ENCODE measurements around the gene SPTLC3. TPM values are rescaled to one million over a fixed set of nuclear protein-coding genes. Genes with fewer than 3 reads are reported as not detected.

Gene SPTLC3
- total and polyA plus RNA-seq, 2 donors = 3.4 to 3.8 TPM

GRCh38 chr20:13110796-13111195, 102.0 kb downstream of the SPTLC3 start:
- 99% methylated on average over 2 of the region's 2 CpGs for whole genome bisulfite sequencing
- no peaks in the 10 kb centered on the region for H3K36me3 ChIP-seq (ENCODE audit: control insufficient read depth in 2 of 2, insufficient read depth in 2 of 2, low read length in 1 of 2)
- H3K4me1 ChIP-seq (ENCODE audit: control insufficient read depth in 2 of 2, insufficient read depth in 2 of 2, low read length in 2 of 2) = no peaks in the 10 kb centered on the region

GRCh38 chr20:13111249-13111911, 102.6 kb downstream of the SPTLC3 start:
- no peaks in the 10 kb centered on the region for H3K9me3 ChIP-seq (ENCODE audit: control insufficient read depth in 2 of 2, insufficient read depth in 1 of 2, low read length in 1 of 2)
- no peak for DNase-seq (ENCODE audit: low read depth in 6 of 9, low spot score in 9 of 9)
- H3K4me1 ChIP-seq (ENCODE audit: control insufficient read depth in 2 of 2, insufficient read depth in 2 of 2, low read length in 2 of 2) = no peaks in the 10 kb centered on the region
- WGBS = 94% methylated on average over 5 of the region's 5 CpGs
- H3K36me3 ChIP-seq (ENCODE audit: control insufficient read depth in 2 of 2, insufficient read depth in 2 of 2, low read length in 1 of 2) = no peaks in the 10 kb centered on the region
- H3K27me3 ChIP-seq (ENCODE audit: control insufficient read depth in 2 of 2, insufficient read depth in 1 of 2, low read length in 1 of 2) = no peaks in the 10 kb centered on the region
- no peak overlapping the region for H3K27ac ChIP-seq (ENCODE audit: low read depth in 1 of 2, low read length in 1 of 2)
- H3K4me3 ChIP-seq (ENCODE audit: low read length in 2 of 2) = no peak overlapping the region

More at GRCh38 chr20:13110796-13111195, 102.0 kb downstream of the SPTLC3 start:
- DNase-seq (ENCODE audit: low read depth in 6 of 9, low spot score in 9 of 9) = no peak
- H3K9me3 ChIP-seq (ENCODE audit: control insufficient read depth in 2 of 2, insufficient read depth in 1 of 2, low read length in 1 of 2) = no peaks in the 10 kb centered on the region
- no peak overlapping the region for H3K4me3 ChIP-seq (ENCODE audit: low read length in 2 of 2)
- no peaks in the 10 kb centered on the region for H3K27me3 ChIP-seq (ENCODE audit: control insufficient read depth in 2 of 2, insufficient read depth in 1 of 2, low read length in 1 of 2)
- no peak overlapping the region for H3K27ac ChIP-seq (ENCODE audit: low read depth in 1 of 2, low read length in 1 of 2)

GRCh38 chr20:13113731-13114130, 105.0 kb downstream of the SPTLC3 start:
- H3K4me1 ChIP-seq (ENCODE audit: control insufficient read depth in 2 of 2, insufficient read depth in 2 of 2, low read length in 2 of 2) = no peaks in the 10 kb centered on the region
- H3K9me3 ChIP-seq (ENCODE audit: control insufficient read depth in 2 of 2, insufficient read depth in 1 of 2, low read length in 1 of 2) = no peaks in the 10 kb centered on the region
- no peaks in the 10 kb centered on the region for H3K27me3 ChIP-seq (ENCODE audit: control insufficient read depth in 2 of 2, insufficient read depth in 1 of 2, low read length in 1 of 2)
- WGBS = 99% methylated on average over 3 of the region's 3 CpGs
- no peak overlapping the region for H3K27ac ChIP-seq (ENCODE audit: low read depth in 1 of 2, low read length in 1 of 2)
- H3K36me3 ChIP-seq (ENCODE audit: control insufficient read depth in 2 of 2, insufficient read depth in 2 of 2, low read length in 1 of 2) = no peaks in the 10 kb centered on the region
- DNase-seq (ENCODE audit: low read depth in 6 of 9, low spot score in 9 of 9) = no peak
- no peak overlapping the region for H3K4me3 ChIP-seq (ENCODE audit: low read length in 2 of 2)

GRCh38 chr20:13117200-13117599, 108.4 kb downstream of the SPTLC3 start:
- 96% methylated on average over 2 of the region's 2 CpGs for WGBS
- H3K9me3 ChIP-seq (ENCODE audit: control insufficient read depth in 2 of 2, insufficient read depth in 1 of 2, low read length in 1 of 2) = no peaks in the 10 kb centered on the region
- H3K27me3 ChIP-seq (ENCODE audit: control insufficient read depth in 2 of 2, insufficient read depth in 1 of 2, low read length in 1 of 2) = no peaks in the 10 kb centered on the region
- no peaks in the 10 kb centered on the region for H3K4me1 ChIP-seq (ENCODE audit: control insufficient read depth in 2 of 2, insufficient read depth in 2 of 2, low read length in 2 of 2)
- no peak for DNase-seq (ENCODE audit: low read depth in 6 of 9, low spot score in 9 of 9)
- H3K27ac ChIP-seq (ENCODE audit: low read depth in 1 of 2, low read length in 1 of 2) = no peak overlapping the region
- no peak overlapping the region for H3K4me3 ChIP-seq (ENCODE audit: low read length in 2 of 2)
- no peaks in the 10 kb centered on the region for H3K36me3 ChIP-seq (ENCODE audit: control insufficient read depth in 2 of 2, insufficient read depth in 2 of 2, low read length in 1 of 2)

- no peak for DNase-seq (ENCODE audit: low read depth in 6 of 9, low spot score in 9 of 9)
- H3K4me1 ChIP-seq (ENCODE audit: control insufficient read depth in 2 of 2, insufficient read depth in 2 of 2, low read length in 2 of 2) = no peaks in the 10 kb centered on the region
- no peaks in the 10 kb centered on the region for H3K9me3 ChIP-seq (ENCODE audit: control insufficient read depth in 2 of 2, insufficient read depth in 1 of 2, low read length in 1 of 2)
- H3K27me3 ChIP-seq (ENCODE audit: control insufficient read depth in 2 of 2, insufficient read depth in 1 of 2, low read length in 1 of 2) = no peaks in the 10 kb centered on the region
- H3K27ac ChIP-seq (ENCODE audit: low read depth in 1 of 2, low read length in 1 of 2) = no peak overlapping the region
- H3K36me3 ChIP-seq (ENCODE audit: control insufficient read depth in 2 of 2, insufficient read depth in 2 of 2, low read length in 1 of 2) = no peaks in the 10 kb centered on the region
- WGBS = 93% methylated on average over 1 of the region's 1 CpG
- no peak overlapping the region for H3K4me3 ChIP-seq (ENCODE audit: low read length in 2 of 2)
Observed at GRCh38 chr20:13118676-13119075, 109.9 kb downstream of the SPTLC3 start.

- H3K27ac ChIP-seq (ENCODE audit: low read depth in 1 of 2, low read length in 1 of 2) = no peak overlapping the region
- H3K9me3 ChIP-seq (ENCODE audit: control insufficient read depth in 2 of 2, insufficient read depth in 1 of 2, low read length in 1 of 2) = no peaks in the 10 kb centered on the region
- H3K36me3 ChIP-seq (ENCODE audit: control insufficient read depth in 2 of 2, insufficient read depth in 2 of 2, low read length in 1 of 2) = no peaks in the 10 kb centered on the region
- DNase-seq (ENCODE audit: low read depth in 6 of 9, low spot score in 9 of 9) = peak; percentile 38 to 87 (median 65)
- no peaks in the 10 kb centered on the region for H3K4me1 ChIP-seq (ENCODE audit: control insufficient read depth in 2 of 2, insufficient read depth in 2 of 2, low read length in 2 of 2)
- H3K4me3 ChIP-seq (ENCODE audit: low read length in 2 of 2) = no peak overlapping the region
- 27% methylated on average over 6 of the region's 6 CpGs for WGBS
- no peaks in the 10 kb centered on the region for H3K27me3 ChIP-seq (ENCODE audit: control insufficient read depth in 2 of 2, insufficient read depth in 1 of 2, low read length in 1 of 2)
Observed at GRCh38 chr20:13119583-13119982, 110.8 kb downstream of the SPTLC3 start.

GRCh38 chr20:13120471-13120870, 111.7 kb downstream of the SPTLC3 start:
- DNase-seq (ENCODE audit: low read depth in 6 of 9, low spot score in 9 of 9) = no peak
- Histone ChIP-seq H3K27me3 (ENCODE audit: control insufficient read depth in 2 of 2, insufficient read depth in 1 of 2, low read length in 1 of 2) (no peaks in the 10 kb centered on the region), H3K27ac (ENCODE audit: low read depth in 1 of 2, low read length in 1 of 2) (no peak overlapping the region), H3K4me1 (ENCODE audit: control insufficient read depth in 2 of 2, insufficient read depth in 2 of 2, low read length in 2 of 2) (no peaks in the 10 kb centered on the region), H3K4me3 (ENCODE audit: low read length in 2 of 2) (no peak overlapping the region), H3K9me3 (ENCODE audit: control insufficient read depth in 2 of 2, insufficient read depth in 1 of 2, low read length in 1 of 2) (no peaks in the 10 kb centered on the region), H3K36me3 (ENCODE audit: control insufficient read depth in 2 of 2, insufficient read depth in 2 of 2, low read length in 1 of 2) (no peaks in the 10 kb centered on the region)
- WGBS = 89% methylated on average over 1 of the region's 1 CpG

- H3K9me3 ChIP-seq (ENCODE audit: control insufficient read depth in 2 of 2, insufficient read depth in 1 of 2, low read length in 1 of 2) = no peaks in the 10 kb centered on the region
- DNase-seq (ENCODE audit: low read depth in 6 of 9, low spot score in 9 of 9) = no peak
- WGBS = 95% methylated on average over 5 of the region's 5 CpGs
- H3K4me1 ChIP-seq (ENCODE audit: control insufficient read depth in 2 of 2, insufficient read depth in 2 of 2, low read length in 2 of 2) = no peaks in the 10 kb centered on the region
- no peaks in the 10 kb centered on the region for H3K36me3 ChIP-seq (ENCODE audit: control insufficient read depth in 2 of 2, insufficient read depth in 2 of 2, low read length in 1 of 2)
- H3K27ac ChIP-seq (ENCODE audit: low read depth in 1 of 2, low read length in 1 of 2) = no peak overlapping the region
- no peaks in the 10 kb centered on the region for H3K27me3 ChIP-seq (ENCODE audit: control insufficient read depth in 2 of 2, insufficient read depth in 1 of 2, low read length in 1 of 2)
- no peak overlapping the region for H3K4me3 ChIP-seq (ENCODE audit: low read length in 2 of 2)
Observed at GRCh38 chr20:13121840-13122515, 113.2 kb downstream of the SPTLC3 start.

- no peak overlapping the region for H3K27ac ChIP-seq (ENCODE audit: low read depth in 1 of 2, low read length in 1 of 2)
- over 99% methylated on average over 2 of the region's 2 CpGs for WGBS
- no peaks in the 10 kb centered on the region for H3K4me1 ChIP-seq (ENCODE audit: control insufficient read depth in 2 of 2, insufficient read depth in 2 of 2, low read length in 2 of 2)
- no peaks in the 10 kb centered on the region for H3K27me3 ChIP-seq (ENCODE audit: control insufficient read depth in 2 of 2, insufficient read depth in 1 of 2, low read length in 1 of 2)
- H3K36me3 ChIP-seq (ENCODE audit: control insufficient read depth in 2 of 2, insufficient read depth in 2 of 2, low read length in 1 of 2) = no peaks in the 10 kb centered on the region
- no peak for DNase-seq (ENCODE audit: low read depth in 6 of 9, low spot score in 9 of 9)
- no peak overlapping the region for H3K4me3 ChIP-seq (ENCODE audit: low read length in 2 of 2)
- H3K9me3 ChIP-seq (ENCODE audit: control insufficient read depth in 2 of 2, insufficient read depth in 1 of 2, low read length in 1 of 2) = no peaks in the 10 kb centered on the region
Observed at GRCh38 chr20:13125486-13125885, 116.7 kb downstream of the SPTLC3 start.
